Thoracic aorta (tissue), 2 donors: Measurements from ENCODE around the gene DCLK3. TPM values are rescaled to one million over a fixed set of nuclear protein-coding genes. Genes with fewer than 3 reads are reported as not detected.

Source experiments
- ATAC-seq: fragments of 150-250 bp; one replicate; pipeline ENCODE4 v1.8.0; 2017; ENCODE audit warnings: low read depth; ENCODE audit not compliant: insufficient number of reproducible peaks, low FRiP score
- DNase-seq: peaks from one replicate; pipeline ENCODE4 v3.0.0-alpha.2; 2020; ENCODE audit warnings: low spot score
- H3K27ac ChIP-seq, 2 donors: fragments of 200-600 bp; sonication (generic); 1 replicate in 1 of 2; 2 replicates in 1 of 2; pipeline ENCODE4 v1.5.1; 2016; ENCODE audit warnings: mild to moderate bottlenecking in 2 of 2, moderate library complexity in 2 of 2
- H3K27me3 ChIP-seq: fragments of 200-600 bp; sonication (generic); replicated peaks from 2 replicates; pipeline ENCODE4 v1.6.0; 2016; ENCODE audit warnings: mild to moderate bottlenecking; ENCODE audit not compliant: insufficient read depth
- H3K36me3 ChIP-seq: fragments of 200-600 bp; sonication (generic); one replicate; pipeline ENCODE4 v1.5.1; 2016
- H3K4me1 ChIP-seq, 2 donors: fragments of 200-600 bp; sonication (generic); 1 replicate in 1 of 2; 2 replicates in 1 of 2; pipeline versions ENCODE4 v1.5.1 to v1.6.0; 2016; ENCODE audit warnings: low read depth in 2 of 2, mild to moderate bottlenecking in 1 of 2; ENCODE audit not compliant: control insufficient read depth in 1 of 2
- H3K4me3 ChIP-seq: fragments of 200-600 bp; sonication (generic); 2 replicates; pipeline ENCODE4 v1.5.1; 2016; ENCODE audit warnings: mild to moderate bottlenecking
- H3K9me3 ChIP-seq: fragments of 200-600 bp; sonication (generic); 2 replicates; pipeline ENCODE4 v1.5.1; 2016
- CTCF ChIP-seq: fragments of 200-600 bp; sonication (generic); IDR thresholded peaks from one replicate; pipeline ENCODE4 v1.5.1; 2019; ENCODE audit warnings: antibody characterized with exemption
- total RNA-seq, 2 donors: library from RNA; depleted of rRNA; stranded (reverse); fragments of >200 nt; gene quantifications; one replicate each; pipeline versions ENCODE4 v1.1.0 to v1.2.3, GENCODE V29; 2016

Gene DCLK3
- total RNA-seq, 2 donors from 2014 or later: 0.14 TPM; not detected in 1

- Histone ChIP-seq H3K27me3 (no peaks in the 10 kb centered on the region), H3K36me3 (no peaks in the 10 kb centered on the region), H3K9me3 (no peaks in the 10 kb centered on the region), H3K4me1 (no peaks in the 10 kb centered on the region), H3K4me3 (no peak overlapping the region), H3K27ac (no peak overlapping the region)
- TF ChIP-seq CTCF: no peak
- ATAC-seq (no peak), DNase-seq (no peak)
Observed at GRCh38 chr3:36740787-36741186, 23.6 kb downstream of the DCLK3 start.

GRCh38 chr3:36738702-36739101 lies 25.7 kb downstream of the DCLK3 start:
- no peaks in the 10 kb centered on the region for H3K36me3 ChIP-seq
- ATAC-seq (no peak), DNase-seq (no peak)
- H3K4me3 ChIP-seq: no peak overlapping the region
- TF ChIP-seq CTCF: no peak
- H3K27ac ChIP-seq: no peak overlapping the region
- no peaks in the 10 kb centered on the region for H3K27me3 ChIP-seq
- H3K4me1 ChIP-seq: no peaks in the 10 kb centered on the region
- H3K9me3 ChIP-seq: no peaks in the 10 kb centered on the region

- Histone ChIP-seq H3K27me3 (no peaks in the 10 kb centered on the region), H3K27ac (no peak overlapping the region), H3K9me3 (no peaks in the 10 kb centered on the region), H3K4me1 (no peaks in the 10 kb centered on the region), H3K4me3 (no peak overlapping the region), H3K36me3 (no peaks in the 10 kb centered on the region)
- ATAC-seq (no peak), DNase-seq (no peak)
- TF ChIP-seq CTCF: no peak
Observed at GRCh38 chr3:36736301-36736700, 28.1 kb downstream of the DCLK3 start.

GRCh38 chr3:36734742-36735141 lies 29.6 kb downstream of the DCLK3 start:
- DNase-seq (no peak), ATAC-seq (no peak)
- no peaks in the 10 kb centered on the region for H3K4me1 ChIP-seq
- H3K36me3 ChIP-seq: no peaks in the 10 kb centered on the region
- H3K9me3 ChIP-seq: no peaks in the 10 kb centered on the region
- H3K27me3 ChIP-seq: no peaks in the 10 kb centered on the region
- no peak overlapping the region for H3K27ac ChIP-seq
- no peak overlapping the region for H3K4me3 ChIP-seq
- no peak for TF ChIP-seq CTCF

- no peaks in the 10 kb centered on the region for H3K36me3 ChIP-seq
- no peak for TF ChIP-seq CTCF
- DNase-seq: no peak
- no peak overlapping the region for H3K27ac ChIP-seq
- no peaks in the 10 kb centered on the region for H3K27me3 ChIP-seq
- no peak overlapping the region for H3K4me3 ChIP-seq
- ATAC-seq: no peak
- no peaks in the 10 kb centered on the region for H3K9me3 ChIP-seq
- no peaks in the 10 kb centered on the region for H3K4me1 ChIP-seq
Observed at GRCh38 chr3:36733723-36734122, 30.6 kb downstream of the DCLK3 start.
